Measurements from ENCODE around the gene MORN1. TPM values are rescaled to one million over a fixed set of nuclear protein-coding genes. Genes with fewer than 3 reads are reported as not detected.

Gene MORN1
- total RNA-seq, 1 donor from 2014 or later, result 3.1 TPM

DNA sequence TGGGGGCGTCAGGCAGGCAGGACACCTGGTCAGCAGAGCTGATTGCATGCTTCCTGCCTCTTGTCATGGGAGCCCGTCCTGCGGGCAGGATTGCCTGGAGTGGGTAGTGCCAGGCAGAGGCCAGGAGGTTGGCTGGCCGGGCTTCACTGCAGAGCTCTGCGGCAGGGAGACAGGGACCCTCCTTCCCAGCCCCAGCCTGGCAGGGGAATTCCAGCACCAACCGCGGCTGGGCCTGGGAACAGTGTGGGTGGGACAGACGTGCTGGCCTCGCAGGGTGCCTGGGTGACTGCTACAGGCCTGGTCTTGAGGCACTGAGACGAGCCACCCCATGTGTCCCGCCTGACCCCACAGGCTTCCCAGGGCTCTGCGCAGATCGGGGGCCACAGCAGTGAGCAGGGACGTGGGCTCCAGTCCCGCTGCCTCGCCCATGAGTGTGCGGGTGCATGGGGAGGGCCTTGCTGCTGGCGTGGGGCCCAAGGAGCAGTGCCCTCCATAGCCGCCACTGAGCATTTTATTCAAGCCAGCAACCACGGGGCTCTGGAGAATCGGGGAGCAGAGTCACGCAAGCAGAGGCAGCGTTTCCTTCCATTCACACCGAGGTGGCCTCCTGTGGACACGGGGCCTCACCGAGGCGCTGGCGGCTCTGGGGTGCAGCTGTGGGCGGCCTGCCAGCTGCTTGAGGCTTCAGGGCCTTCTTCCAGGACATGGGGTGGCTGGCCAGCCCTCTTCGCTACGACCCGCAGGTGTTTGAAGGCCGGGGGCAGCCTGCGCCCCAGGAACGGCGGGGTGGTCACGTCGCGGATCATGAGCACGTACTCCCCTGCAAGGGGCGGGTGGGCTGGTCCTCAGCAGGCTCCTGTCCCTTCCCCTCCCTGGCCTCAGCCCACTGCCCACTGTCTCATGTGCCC, 70.3 kb downstream of the MORN1 start:
- no peak for DNase-seq (ENCODE audit: low read depth in 2 of 2)

DNA sequence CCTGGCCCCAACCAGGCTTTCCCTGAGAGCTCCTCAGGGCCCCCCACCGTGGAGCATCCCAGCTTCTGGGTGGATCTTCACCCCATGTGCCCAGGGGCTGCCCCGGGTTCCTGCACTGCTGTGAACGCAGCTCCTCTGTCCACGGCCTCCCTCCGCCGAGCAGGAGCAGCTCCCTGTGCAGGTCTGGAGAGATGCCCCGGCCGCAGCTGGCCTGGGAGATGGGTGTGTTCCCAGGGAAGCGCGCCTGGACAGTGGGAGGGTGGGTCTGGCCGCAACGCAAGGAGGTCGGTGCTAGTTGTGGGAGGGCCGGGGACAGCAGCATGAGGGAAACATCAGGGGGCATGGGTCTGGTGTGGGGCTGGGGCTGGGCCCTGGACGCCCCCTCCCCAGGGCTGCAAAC, 71.3 kb downstream of the MORN1 start:
- DNase-seq (ENCODE audit: low read depth in 2 of 2), result no peak

DNA sequence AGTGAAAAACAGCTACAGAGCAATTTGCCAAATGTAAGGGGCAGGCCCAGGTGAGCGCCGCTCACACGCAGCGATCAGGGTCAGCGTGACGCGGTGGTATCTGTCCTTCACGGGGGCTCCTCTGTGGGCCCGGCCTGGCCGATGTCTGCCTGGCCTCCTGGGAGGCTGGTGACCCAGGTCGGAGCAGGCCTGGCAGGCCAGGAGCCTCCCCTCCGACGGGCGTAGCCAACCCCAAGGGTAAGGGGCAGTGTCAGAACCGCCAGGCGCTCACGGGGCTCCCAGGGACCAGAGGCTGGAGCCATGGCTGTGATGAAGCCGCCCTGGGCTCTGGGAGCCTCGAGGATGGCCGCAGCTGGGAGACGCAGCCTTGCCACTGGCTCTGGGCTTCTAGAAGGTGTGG, 72.1 kb downstream of the MORN1 start:
- DNase-seq (ENCODE audit: low read depth in 2 of 2), result no peak

DNA sequence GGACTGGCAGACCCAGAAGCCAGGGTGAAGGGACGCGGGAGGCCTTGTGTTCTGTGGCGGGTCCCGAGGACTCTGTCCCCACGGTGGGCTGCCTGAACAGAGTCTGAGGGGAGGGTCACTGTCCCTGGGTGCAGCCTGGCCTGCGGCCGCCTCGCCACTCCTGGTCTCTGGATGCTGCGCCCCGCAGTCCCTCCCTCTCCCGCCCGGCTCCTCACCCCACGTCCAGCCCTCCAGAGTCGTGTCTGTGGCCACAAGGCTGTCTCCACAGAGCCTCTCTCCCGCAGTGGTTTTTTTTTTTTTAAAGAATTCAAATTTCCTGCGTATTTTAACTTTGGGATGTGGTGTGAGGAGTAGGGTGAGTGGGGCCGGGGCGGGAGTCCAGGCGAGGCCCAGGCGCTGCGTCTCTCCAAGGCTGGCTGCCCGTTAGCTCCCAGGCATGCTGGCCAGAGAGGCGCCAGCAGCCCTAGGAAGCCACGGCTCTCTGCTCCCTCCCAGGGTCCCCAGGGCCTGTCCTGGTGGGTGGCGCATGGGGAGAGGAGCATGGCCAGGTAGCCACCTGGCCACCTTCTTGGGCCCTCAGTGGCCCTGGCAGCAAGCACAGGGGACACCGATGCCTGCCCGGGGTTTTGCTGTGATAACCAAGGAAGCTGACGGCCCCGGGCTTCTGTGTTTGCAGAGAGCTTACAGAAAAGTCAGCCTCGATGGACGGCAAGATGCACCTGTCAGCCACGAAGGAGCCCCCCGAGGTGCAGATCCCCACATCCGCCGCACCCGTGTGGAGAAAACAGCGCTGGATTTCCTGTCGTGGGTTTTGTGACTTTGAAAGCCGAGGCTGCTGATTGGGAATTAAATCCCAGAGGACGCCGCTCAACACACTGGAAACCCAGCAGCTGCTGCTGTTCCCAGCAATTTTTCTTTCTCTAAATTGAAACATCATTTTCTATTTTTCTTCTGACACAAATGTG, 72.8 kb downstream of the MORN1 start:
- DNase-seq (ENCODE audit: low read depth in 2 of 2), result no peak

DNA sequence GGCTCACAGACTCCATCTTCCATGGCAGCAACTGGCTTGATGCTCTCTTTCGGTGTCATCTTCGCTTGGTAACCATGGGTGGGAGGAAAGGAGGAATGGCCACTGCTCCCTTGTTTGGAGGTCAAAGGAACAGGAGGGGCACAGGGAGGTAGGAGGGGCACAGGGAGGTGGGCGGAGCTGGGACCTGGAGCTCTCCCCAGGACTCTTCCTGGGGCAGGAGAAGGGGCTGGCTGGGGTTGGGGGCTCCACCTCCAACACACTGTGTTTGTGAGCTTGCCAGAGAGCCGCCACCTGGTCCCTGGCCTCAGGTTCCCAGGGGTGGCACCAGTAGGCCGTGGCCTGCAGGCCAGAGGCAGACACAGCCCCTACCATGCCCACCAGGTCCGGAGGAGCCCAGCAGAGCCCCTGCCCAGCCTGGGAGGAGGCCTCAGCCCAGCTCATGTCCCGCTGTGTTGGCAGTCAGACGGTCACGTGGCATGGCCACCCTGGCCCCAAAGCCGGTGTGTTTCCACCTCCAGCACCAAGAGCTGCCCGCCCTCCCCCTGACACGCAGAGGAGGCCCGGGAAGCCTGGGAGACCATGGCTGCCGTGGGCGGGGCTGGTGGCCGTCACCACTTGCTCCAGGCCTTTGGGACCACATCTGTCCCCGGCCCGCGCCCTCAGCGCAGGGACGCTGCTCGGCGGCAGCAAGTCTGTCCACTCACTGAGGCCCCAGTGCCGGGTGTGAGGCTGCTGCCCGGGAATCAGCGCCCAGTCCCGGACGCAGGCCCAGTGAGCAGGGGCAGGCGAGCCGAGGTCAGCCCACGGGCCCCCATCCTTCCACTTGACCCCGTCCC, 73.9 kb downstream of the MORN1 start:
- no peak for DNase-seq (ENCODE audit: low read depth in 2 of 2)

DNA sequence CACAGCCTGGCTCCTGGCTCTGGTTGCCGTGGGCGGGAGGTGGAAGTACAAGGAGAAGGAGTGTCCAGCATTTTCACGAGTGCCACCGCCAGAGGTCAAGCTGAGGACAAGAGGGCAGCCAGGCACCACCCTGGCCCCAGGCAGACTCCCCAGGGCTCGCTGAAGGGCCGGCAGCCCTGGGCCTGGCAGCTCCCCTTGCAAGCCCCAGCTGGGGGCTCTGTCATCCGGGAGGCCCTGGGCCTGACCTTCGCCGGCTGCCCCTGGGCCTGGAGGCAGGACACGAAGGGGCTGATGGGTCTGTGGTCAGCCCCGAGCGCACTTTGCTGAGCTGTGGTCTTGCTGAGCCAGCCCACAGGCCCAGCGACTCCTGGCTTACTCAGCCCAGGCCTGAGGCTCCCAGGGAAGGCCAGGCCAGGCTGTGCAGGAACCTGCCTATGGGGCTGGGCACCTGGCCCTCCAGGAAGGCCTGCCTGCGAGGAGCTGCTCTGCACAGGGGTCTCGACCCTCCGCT, 74.8 kb downstream of the MORN1 start:
- no peak for DNase-seq (ENCODE audit: low read depth in 2 of 2)

DNA sequence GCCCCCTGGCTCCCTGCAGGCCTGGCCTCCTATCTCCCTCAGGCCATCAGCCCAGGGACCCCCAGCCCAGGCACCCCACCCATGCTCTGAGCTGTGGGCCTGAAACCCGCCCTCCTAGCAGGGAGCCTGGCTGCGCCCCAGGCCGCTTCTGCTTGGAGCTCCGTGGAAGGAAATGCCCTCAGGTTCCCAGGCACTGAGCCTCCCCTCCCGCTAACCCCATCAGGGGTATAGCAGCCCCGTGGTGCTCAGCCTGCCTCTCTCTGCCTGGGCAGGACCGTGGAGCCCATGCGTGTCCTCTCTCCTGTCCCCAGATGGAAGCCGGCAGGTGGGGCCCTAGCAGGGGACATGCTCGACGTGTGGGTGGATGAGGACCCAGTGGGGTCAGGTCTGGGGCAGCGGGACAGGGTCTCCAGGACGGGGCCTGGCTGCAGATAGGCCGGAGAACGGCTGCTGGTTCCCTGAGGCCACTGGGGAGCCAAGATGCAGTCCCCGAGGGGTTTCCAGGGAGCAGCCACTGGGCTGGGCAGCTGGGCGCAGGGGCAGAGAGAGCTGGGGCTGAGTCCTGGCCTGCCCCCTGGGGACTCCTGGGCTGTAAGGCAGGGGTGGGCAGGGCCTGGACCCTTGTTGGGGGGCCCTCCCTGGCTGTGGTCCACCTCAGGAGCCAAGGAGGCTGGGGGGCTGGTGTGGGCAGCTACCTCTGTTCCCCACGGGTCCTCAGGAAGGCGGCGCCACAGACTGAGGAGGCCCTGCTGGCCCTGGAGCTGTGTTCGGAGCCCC, 75.5 kb downstream of the MORN1 start:
- no peak for DNase-seq (ENCODE audit: low read depth in 2 of 2)

DNA sequence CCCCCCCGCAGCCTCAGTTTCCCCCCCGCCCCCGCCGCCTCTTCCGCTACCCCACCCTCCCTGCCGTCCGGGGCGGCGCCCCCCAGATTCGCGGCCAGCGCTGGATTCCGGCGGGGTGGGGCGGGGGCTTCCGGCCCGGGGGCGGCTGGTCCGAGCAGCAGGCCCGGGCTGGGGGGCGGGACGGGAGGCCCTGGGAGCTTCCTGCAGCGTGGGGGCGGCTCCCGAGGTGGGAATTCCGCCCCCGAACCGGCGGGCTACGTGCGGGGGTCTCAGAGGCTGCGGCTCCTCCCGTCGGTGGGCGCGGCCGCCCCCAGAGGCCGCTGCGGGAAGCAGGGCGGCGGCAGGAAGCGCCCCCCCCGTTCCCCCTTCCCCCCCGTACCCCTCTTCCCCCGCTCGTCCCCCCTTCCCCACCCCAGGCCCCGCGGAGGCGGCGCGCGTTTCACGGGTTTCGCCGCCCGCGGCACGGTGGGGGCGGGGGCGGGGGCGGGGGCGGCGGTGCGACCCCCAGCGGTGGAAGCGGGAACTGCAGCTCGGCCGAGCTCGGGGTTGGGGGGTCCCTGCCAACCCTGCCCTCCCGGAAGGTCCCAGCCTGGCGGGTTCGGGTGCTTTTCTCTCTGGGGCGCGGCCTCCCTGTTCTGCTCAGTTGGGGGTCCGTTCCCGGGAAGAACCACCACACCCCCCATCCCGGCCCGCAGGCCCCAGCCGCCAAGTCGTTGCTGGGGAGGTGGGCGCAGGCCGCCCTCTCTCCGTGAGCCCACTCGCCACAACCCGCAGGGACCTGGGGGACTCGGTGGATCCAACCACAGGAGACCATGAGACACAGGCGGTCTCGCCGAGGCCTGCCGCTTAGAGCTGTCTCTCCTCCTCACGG, 76.3 kb downstream of the MORN1 start:
- peak; percentile 34 to 74 for DNase-seq (ENCODE audit: low read depth in 2 of 2)

DNA sequence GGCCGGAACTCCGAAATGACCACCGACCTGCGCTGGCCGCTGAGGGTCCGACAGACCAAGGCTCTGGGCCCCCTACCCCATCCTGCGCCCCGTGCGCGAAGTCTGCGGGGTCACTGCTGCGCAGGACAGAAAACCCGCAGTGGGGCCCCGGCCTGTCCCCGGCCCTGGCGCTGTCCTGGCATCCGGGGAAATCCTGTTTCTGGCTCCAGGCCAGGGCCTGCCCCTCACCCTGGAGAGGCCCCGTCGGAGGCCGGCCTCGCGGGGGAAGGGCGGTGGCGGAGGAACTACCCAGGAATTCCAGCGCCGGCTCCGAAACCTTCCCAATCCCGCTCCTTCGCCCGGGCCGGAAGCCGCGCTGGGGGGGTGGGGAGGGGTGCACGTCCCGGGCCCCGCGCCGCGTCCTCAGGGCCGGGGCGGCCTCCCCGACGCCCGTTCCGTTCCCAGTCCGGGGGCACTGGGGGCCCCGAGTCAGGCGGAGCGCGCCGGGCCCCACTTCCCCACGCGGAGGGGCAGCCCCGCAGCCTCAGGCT, 77.0 kb downstream of the MORN1 start:
- peak in 1 of 2 donors; percentile 38 for DNase-seq (ENCODE audit: low read depth in 2 of 2)

DNA sequence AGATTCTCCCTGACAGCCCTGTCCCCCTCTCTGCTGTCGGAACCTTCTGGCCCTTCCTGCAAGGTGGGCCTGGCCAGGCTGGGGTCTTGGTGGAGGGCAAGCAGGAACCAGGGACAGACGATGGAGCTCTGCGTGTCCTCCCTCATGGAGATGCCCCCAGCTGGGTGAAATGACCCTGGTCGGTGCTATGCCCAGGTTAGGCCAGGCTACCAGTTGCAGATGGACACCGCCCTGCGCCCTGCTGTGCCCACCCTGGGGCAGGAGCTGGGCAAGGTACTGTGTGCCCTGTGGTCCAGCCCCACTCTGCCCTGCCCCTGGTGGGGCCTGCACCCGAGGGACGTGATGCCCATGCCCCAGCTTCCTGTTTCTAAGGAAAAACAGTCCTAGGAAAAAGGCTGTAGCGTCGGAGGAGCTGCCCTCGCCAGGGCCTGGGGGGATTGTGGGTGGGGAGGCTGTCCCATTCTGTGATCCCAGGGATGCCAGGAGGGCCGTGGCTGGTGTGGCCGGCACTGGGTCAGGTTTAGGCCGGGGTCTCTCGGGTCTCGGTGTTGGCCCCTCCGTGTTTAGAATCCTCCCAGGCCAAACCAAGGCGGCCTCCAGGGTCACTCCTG, 77.6 kb downstream of the MORN1 start:
- DNase-seq (ENCODE audit: low read depth in 2 of 2), result peak in 1 of 2 donors; percentile 21

DNA sequence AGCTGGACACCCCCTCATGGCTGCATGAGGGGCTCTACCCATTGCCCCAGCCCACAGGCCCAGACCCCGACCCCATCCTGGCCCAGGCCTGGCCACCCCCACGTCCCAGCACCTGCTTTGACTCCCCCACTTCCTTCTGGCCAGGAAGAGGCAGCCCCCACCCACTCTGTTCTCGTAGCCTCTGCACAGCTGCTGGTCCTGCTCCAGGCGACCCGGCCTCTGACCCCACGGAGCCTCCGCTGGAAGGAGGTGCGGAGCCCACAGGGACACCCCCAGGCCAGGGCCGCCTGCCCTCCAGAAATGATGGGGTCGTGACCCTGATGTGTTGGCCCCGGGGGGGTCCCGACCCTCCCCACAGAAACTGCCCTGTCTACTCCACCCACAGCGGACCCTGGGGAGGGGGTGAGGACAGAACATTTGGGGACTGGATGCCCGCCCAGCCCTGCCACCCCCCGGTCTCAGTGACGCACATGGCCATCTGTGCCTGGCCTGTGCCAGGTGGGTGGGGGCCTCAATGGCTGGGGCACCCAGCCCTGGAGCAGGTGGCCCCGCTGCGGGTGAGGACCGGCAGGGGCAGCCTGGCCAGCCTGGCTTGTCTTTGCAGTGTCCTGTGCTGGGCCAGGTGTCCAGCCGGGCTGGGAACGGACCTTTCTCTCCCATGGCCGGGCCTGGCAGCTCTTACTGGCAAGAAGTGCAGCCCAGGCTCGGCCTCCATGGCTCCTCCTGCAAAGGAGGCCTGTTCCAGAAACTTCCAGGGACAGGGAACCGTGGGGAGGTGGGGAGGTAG, 78.6 kb downstream of the MORN1 start:
- no peak for DNase-seq (ENCODE audit: low read depth in 2 of 2)

DNA sequence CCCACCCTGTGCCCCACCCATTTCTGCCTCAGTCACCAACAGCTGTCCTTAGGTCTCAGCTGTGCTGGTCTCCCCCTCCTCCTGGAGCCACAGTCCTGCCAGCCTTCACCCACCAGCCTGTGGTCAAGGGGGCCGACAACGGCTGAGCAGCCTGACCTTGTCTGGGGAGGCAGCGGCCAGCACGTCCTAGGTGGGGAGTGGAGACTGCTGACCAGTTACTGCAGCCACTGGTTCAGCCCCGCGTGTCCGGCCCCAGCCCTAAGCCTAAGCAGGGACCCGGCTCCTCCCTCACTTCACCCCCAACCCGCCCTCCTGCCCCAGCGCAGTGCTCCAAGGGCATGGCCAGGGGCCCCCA, 79.2 kb downstream of the MORN1 start:
- no peak for DNase-seq (ENCODE audit: low read depth in 2 of 2)

DNA sequence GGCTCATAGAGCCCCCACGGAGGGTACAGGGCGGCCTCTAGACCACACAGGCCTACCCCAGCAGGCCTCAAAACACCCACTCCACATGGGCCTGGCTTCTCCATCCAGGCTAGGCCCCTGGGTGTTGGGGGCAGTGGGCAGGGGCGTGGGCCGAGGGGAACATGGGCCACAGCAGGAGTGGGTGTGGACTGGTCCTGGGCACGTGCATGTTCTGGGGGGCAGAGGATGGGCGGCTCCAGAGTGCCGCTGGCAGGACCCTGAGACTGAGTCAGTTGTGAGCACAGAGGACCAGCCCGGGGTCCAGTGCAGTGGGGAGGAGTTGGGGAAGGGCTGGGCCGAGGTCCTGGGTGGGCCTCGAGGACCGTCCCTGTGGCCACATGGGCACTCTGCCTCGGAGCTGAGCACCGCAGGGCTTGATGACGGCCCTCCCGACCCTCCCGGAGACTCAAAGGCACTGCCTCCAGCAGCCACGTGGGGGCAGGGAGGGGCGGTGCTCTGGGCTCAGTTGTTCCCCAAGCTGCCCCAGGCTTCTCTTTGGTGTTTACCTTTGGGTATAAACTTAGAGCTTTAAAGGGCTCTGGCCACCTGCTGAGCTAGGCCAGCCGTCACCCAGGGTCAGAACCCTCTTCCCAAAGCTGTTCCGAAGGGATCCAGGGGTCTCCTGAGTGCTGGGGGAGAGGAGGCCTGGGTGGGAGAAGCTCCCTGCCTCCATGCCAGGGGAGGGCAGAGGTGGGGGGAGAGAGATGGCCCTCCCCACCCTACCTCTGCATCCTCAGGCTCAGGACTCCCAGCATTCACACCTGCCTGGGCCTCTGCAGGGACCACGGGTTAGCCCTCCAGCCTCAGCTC, 79.9 kb downstream of the MORN1 start:
- peak in 1 of 2 donors; percentile 47 for DNase-seq (ENCODE audit: low read depth in 2 of 2)

DNA sequence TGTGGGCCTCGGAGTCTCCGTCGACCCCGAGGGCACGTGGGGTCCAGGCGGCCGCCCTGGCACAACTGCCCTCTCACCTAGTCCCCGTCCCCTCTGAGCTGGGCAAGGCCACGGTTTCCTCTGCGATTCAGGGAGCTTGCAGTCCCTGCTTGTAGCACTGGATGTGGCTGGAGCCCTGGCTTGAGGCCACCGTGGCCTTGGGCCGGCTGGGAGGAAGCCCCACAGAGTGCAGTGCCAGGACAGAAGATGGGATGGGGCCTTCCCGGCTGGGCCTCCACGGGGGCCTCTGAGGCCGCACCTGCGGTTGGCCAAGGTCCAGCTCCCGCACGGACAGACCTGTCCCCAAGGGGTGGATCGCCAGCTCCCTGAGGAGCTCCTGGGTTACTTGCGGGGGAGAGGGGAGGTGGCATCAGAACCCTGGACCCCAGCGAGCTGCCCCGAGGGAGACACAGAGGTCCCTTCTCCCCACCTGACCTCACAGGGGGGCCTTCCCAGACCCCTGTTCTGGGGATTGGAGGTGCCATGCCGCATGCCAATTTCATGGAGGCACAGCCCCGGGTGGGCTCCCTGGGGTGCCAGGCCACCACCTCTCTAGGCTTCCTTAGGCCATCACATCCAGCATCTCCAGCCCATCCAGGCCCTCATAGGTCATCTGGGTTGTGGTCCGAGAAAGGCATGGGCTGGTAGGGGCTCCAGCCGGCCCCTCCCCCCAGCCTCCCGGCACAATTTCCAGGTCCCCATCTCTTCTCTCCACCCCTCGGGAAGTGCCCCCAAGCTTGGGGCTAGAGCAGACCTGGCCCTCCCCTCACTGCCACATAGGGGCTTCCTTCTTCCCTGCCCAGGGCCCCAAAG, 80.8 kb downstream of the MORN1 start:
- no peak for DNase-seq (ENCODE audit: low read depth in 2 of 2)

DNA sequence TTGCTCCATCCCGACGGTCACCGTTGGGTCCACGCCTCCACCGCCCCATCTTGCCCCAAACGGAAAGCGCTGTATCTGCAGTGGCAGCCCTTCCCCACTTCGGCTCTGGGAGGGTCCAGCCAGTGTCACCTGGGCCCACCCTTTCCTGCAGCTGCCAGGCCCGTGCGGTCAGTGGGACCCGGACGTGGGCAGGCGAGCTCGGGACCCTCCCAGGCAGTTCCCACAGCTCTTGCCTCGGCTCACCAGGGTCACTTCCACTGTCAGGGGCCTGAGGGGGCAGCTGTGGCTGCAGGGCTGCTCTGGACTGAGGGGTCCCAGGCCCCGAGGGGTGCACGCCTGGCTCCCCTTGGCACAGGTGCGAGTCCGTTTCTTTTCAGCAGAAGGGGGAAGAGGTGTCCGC, 82.5 kb downstream of the MORN1 start:
- no peak for DNase-seq (ENCODE audit: low read depth in 2 of 2)

DNA sequence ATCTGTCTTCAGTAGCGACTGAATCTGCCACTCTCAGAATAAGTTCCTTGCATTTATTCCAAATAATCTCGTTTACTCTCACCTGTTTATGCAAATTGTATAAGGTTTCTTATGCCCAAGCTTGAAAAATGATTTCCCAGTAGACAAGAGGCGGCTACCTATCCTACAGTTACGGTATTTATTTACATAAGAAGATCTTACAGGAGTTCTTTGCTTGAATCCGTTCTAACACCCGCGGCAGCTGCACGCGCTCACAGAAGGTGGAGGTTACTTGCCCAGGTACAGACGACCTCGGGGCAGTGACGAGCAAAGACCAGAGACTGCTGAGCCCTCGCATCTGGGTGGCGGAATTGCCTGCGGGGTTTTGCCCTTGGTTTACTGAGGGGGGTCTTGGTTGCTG, 83.4 kb downstream of the MORN1 start:
- no peak for DNase-seq (ENCODE audit: low read depth in 2 of 2)
